HepG2 (cell line): ENCODE results near the gene CLEC20A. TPM values are rescaled to one million over a fixed set of nuclear protein-coding genes. Genes with fewer than 3 reads are reported as not detected.

Experiments
- ADNP ChIP-seq: sonication (generic); formaldehyde crosslinking; IDR thresholded peaks from 2 replicates; pipeline ENCODE4 v1.4.0; 2020; ENCODE audit warnings: missing genetic modification reagents
- AGO1 ChIP-seq: fragments of 200-400 bp; formaldehyde crosslinking; IDR thresholded peaks from 2 replicates; pipeline ENCODE4 v1.6.1; 2017; ENCODE audit warnings: mild to moderate bottlenecking, low read depth, low read length, moderate library complexity; ENCODE audit not compliant: poor library complexity, severe bottlenecking
- CC2D1A ChIP-seq: sonication (generic); formaldehyde crosslinking; IDR thresholded peaks from 2 replicates; pipeline ENCODE4 v1.8.1; 2023; ENCODE audit warnings: mild to moderate bottlenecking, missing genetic modification reagents
- CCDC6 ChIP-seq: sonication (generic); formaldehyde crosslinking; IDR thresholded peaks from 2 replicates; pipeline ENCODE4 v1.8.1; 2022; ENCODE audit warnings: mild to moderate bottlenecking, missing genetic modification reagents, moderate library complexity
- ERF ChIP-seq: IDR thresholded peaks from 2 replicates; pipeline ENCODE4 v1.6.1; 2018; ENCODE audit warnings: missing biosample characterization, missing genetic modification reagents
- HMG20B ChIP-seq: conservative IDR thresholded peaks from 2 replicates; pipeline ENCODE4 v1.6.1; 2016; ENCODE audit warnings: missing genetic modification reagents, missing compliant biosample characterization
- HNF1A ChIP-seq, 2 experiments: sonication (generic) in 1 of 2; formaldehyde crosslinking in 1 of 2; IDR thresholded peaks; 2 replicates each; pipeline versions ENCODE4 v1.4.0 to v1.6.1; 2016 to 2020; ENCODE audit warnings: borderline replicate concordance in 1 of 2, low read depth in 1 of 2, mild to moderate bottlenecking in 1 of 2, missing genetic modification reagents in 1 of 2
- KDM3A ChIP-seq: IDR thresholded peaks from 2 replicates; pipeline ENCODE4 v1.6.1; 2018; ENCODE audit warnings: low read depth, missing compliant biosample characterization
- KDM6A ChIP-seq: IDR thresholded peaks from 2 replicates; pipeline ENCODE4 v1.6.1; 2016; ENCODE audit warnings: low read depth
- MED8 ChIP-seq: sonication (generic); formaldehyde crosslinking; IDR thresholded peaks from 2 replicates; pipeline ENCODE4 v1.8.1; 2023; ENCODE audit warnings: mild to moderate bottlenecking, missing genetic modification reagents; ENCODE audit not compliant: insufficient replicate concordance
- PHF21A ChIP-seq: sonication (generic); formaldehyde crosslinking; IDR thresholded peaks from 2 replicates; pipeline ENCODE4 v1.5.0; 2020; ENCODE audit warnings: mild to moderate bottlenecking, missing genetic modification reagents
- PRDM10 ChIP-seq: sonication (generic); formaldehyde crosslinking; IDR thresholded peaks from 2 replicates; pipeline ENCODE4 v1.4.0; 2020; ENCODE audit warnings: low read depth, missing genetic modification reagents
- polyA plus RNA-seq, 8 experiments: library from polyadenylated mRNA; depleted of rRNA in 3 of 8; stranded (reverse) in 7 of 8; unstranded in 1 of 8; fragments of >200 nt; fragmentation: Illumina TruSeq in 4 of 8; extraction: Trizol in 4 of 8; gene quantifications; 2 replicates each; pipeline versions ENCODE4 v1.2.1 to v1.2.3, GENCODE V29; 2011 to 2016; ENCODE audit warnings: low read depth in 4 of 8, missing spikeins in 1 of 8, mixed read lengths in 1 of 8; ENCODE audit not compliant: insufficient read depth in 1 of 8
- total RNA-seq, 5 experiments: library from RNA; depleted of rRNA; stranded (reverse); fragments of >200 nt; fragmentation: Illumina TruSeq; extraction: Trizol; gene quantifications; 2 replicates each; pipeline ENCODE4 v1.2.3, GENCODE V29; 2016; ENCODE audit warnings: low read depth in 1 of 5
- TF ChIP-seq, protein P1 (sequence below): sonication (generic); formaldehyde crosslinking; IDR thresholded peaks from 2 replicates; pipeline ENCODE4 v1.5.1; 2020; ENCODE audit warnings: missing genetic modification reagents, mild to moderate bottlenecking, borderline replicate concordance
- TF ChIP-seq, protein P2 (sequence below): sonication (generic); formaldehyde crosslinking; IDR thresholded peaks from 2 replicates; pipeline ENCODE4 v1.4.0; 2020; ENCODE audit warnings: missing genetic modification reagents
- TF ChIP-seq, protein P3 (sequence below): sonication (generic); formaldehyde crosslinking; IDR thresholded peaks from 2 replicates; pipeline ENCODE4 v1.4.0; 2020; ENCODE audit warnings: missing genetic modification reagents, borderline replicate concordance

CLEC20A gene
- total and polyA plus RNA-seq, 2 of the 13 experiments (the other 11 are each of a cell fraction or from before 2014, with no cell fraction given), result not detected

DNA sequence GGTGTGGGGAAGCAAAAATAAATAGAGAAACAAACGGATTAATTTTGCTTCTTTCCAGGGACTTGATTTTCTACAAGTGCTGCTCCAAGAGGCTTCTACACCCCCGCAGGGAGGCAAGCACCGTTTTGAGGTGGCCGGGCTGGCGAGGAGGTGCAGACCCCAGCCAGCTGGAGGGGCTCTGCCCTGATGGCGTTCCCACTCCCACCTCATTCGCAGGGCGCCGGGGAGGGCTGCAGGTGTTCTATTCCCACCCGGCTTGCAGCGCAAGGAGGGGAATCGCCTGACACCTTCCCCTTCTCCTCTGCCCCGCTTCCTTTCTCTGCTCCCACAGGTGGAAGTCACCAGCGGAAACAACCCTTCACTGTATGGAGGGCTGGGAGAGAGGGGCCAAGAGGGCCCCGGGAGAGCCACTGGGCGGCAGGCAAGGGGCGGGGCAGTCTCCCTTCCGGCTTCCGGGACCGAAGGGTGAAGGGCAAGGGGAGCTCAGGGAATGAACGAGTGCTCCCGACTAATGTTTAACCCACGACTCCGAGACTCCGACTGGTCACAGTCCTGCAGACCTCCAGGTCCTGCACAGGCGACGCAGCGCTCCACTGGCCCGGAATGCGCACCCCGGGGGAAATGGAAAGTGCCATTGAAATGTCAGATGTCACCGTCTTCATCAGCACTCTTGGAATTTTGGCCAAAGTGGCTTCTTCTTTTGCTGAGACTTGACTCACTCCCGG, 45.2 kb upstream of the CLEC20A start (continued):
- TF ChIP-seq, protein P1, sequence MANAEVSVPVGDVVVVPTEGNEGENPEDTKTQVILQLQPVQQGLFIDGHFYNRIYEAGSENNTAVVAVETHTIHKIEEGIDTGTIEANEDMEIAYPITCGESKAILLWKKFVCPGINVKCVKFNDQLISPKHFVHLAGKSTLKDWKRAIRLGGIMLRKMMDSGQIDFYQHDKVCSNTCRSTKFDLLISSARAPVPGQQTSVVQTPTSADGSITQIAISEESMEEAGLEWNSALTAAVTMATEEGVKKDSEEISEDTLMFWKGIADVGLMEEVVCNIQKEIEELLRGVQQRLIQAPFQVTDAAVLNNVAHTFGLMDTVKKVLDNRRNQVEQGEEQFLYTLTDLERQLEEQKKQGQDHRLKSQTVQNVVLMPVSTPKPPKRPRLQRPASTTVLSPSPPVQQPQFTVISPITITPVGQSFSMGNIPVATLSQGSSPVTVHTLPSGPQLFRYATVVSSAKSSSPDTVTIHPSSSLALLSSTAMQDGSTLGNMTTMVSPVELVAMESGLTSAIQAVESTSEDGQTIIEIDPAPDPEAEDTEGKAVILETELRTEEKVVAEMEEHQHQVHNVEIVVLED (CRISPR knock-in tag), result 0 out of 2 replicates have a peak, but pooled peaks have one; percentile 6
- TF ChIP-seq AGO1 (no peak), ADNP (no peak), ERF (CRISPR knock-in tag) (peak; percentile 30; the same call in 1 of the 2 replicates), PHF21A (CRISPR knock-in tag) (peak; percentile 96), KDM3A (CRISPR knock-in tag) (no peak), HMG20B (CRISPR knock-in tag) (0 out of 2 replicates have a peak, but pooled peaks have one; percentile 19), PRDM10 (CRISPR knock-in tag) (peak; percentile 62; the same call in 1 of the 2 replicates), KDM6A (CRISPR knock-in tag) (peak; percentile 72), HNF1A (IDR thresholded peaks at IDR 0.05; ENCODE audit: low read depth) (peak; percentile 81), HNF1A (CRISPR knock-in tag; IDR thresholded peaks at IDR 0.05; ENCODE audit: borderline replicate concordance) (peak; percentile 91), MED8 (CRISPR knock-in tag) (peak; percentile 69), CC2D1A (CRISPR knock-in tag) (no peak), CCDC6 (CRISPR knock-in tag) (0 out of 2 replicates have a peak, but pooled peaks have one; percentile 31)
- TF ChIP-seq, protein P2, sequence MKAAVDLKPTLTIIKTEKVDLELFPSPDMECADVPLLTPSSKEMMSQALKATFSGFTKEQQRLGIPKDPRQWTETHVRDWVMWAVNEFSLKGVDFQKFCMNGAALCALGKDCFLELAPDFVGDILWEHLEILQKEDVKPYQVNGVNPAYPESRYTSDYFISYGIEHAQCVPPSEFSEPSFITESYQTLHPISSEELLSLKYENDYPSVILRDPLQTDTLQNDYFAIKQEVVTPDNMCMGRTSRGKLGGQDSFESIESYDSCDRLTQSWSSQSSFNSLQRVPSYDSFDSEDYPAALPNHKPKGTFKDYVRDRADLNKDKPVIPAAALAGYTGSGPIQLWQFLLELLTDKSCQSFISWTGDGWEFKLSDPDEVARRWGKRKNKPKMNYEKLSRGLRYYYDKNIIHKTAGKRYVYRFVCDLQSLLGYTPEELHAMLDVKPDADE (CRISPR knock-in tag), result no peak
- TF ChIP-seq, protein P3, sequence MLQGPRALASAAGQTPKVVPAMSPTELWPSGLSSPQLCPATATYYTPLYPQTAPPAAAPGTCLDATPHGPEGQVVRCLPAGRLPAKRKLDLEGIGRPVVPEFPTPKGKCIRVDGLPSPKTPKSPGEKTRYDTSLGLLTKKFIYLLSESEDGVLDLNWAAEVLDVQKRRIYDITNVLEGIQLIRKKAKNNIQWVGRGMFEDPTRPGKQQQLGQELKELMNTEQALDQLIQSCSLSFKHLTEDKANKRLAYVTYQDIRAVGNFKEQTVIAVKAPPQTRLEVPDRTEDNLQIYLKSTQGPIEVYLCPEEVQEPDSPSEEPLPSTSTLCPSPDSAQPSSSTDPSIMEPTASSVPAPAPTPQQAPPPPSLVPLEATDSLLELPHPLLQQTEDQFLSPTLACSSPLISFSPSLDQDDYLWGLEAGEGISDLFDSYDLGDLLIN, result no peak
